Nephron progenitor cell (in vitro differentiated cells): ENCODE results near the gene SDK1.

Experiments used
- DNase-seq: peaks from one replicate; pipeline ENCODE4 v3.0.0; 2021
- H3K27ac Mint-ChIP-seq: 2 replicates; pipeline ENCODE4 v1.8.0; 2021; ENCODE audit warnings: mild to moderate bottlenecking, moderate library complexity, mixed read lengths
- H3K27me3 Mint-ChIP-seq: 2 replicates; pipeline ENCODE4 v1.8.0; 2021; ENCODE audit warnings: mild to moderate bottlenecking, low read depth, mixed read lengths; ENCODE audit not compliant: poor library complexity
- H3K36me3 Mint-ChIP-seq: 2 replicates; pipeline ENCODE4 v1.8.0; 2021; ENCODE audit warnings: low read depth, mixed read lengths
- H3K4me1 Mint-ChIP-seq: 2 replicates; pipeline ENCODE4 v1.8.0; 2021; ENCODE audit warnings: mixed read lengths
- H3K4me3 Mint-ChIP-seq: 2 replicates; pipeline ENCODE4 v1.8.0; 2021; ENCODE audit warnings: mild to moderate bottlenecking, moderate library complexity, mixed read lengths
- H3K9me3 Mint-ChIP-seq: 2 replicates; pipeline ENCODE4 v1.8.0; 2021; ENCODE audit warnings: mild to moderate bottlenecking, moderate library complexity, mixed read lengths
- CTCF ChIP-seq: fragments of 200-600 bp; sonication (generic); IDR thresholded peaks from 2 replicates; pipeline ENCODE4 v1.5.0; 2021; ENCODE audit warnings: antibody characterized with exemption

SDK1 gene

DNA sequence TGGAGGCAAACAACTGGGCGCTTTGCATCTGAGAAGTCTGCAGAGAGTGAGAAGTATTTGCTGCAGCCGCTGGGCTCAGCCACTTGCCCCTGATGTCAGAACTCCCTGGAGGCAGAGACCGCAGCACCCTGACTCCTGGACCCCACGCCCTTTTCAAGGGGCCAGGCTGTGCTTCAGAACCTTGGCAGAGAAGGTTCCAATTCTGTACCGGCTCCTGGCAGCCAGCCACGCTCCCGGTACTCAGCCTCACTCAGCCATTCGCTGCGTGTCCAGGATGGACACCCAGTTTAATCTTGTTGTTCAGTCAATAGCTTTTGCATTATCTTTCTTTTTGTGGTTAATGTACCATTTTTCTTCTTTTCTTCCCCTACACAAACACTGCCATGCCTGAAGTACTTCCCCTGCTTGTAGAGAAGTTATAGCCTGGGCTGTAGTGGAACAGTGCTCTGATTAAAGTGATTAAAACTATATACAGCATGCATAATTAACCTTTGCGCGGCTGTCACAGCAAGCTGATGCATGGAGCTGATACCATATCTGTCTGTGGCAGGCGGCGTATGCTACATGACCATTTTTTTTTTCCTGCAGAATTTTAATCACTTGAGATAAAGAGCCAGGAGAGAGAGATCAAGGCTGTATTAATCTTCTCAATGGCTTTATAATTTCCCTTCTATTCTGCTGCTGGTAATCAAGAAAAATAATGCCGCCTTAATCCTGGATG is 578.5 kb downstream of the SDK1 start:
- H3K4me3 Mint-ChIP-seq: no peak overlapping the region
- TF ChIP-seq CTCF: no peak
- DNase-seq: no peak
- peaks cover 4% of the 10 kb centered on the region for H3K4me1 Mint-ChIP-seq
- H3K27ac Mint-ChIP-seq: peak overlapping the region; percentile 48
- H3K36me3 Mint-ChIP-seq: peaks cover 2% of the 10 kb centered on the region
- peaks cover 15% of the 10 kb centered on the region for H3K9me3 Mint-ChIP-seq
- H3K27me3 Mint-ChIP-seq: peaks cover 2% of the 10 kb centered on the region

DNA sequence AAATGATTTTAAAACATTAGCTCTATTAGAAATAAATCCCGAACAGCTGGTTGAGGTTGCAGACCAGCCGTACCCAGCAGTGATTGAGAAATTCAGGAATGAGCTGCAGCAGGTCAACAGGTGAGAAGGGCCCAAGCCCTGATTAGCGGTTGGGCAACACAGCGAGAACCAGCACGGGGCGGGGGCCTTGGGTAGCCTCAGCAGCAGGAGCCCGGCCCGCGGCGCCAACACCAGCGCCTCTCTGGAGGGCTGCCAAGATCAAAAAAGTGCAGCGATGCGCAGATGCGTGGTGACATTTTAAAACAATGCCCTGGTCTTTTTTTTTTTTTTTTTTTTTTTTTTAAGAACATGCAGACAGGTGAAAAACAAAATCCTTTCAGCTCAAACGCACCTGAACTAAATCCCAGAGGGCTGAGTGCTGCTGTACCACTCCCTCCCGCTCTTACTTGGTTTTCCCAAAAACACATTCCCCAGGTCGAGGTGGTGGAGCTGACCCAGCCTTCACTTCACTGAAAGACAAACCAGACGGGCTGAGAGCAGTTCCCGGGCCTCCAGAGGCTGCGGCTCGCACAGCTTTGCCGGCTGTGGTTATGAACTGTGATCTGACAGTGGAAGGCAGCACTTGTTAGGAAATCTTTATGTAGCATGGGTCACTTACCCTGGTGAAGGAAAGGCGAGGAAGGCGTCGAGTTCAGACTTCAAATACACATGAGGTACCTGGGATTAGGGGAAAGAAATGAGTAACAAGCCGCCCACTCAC is 579.4 kb downstream of the SDK1 start:
- H3K9me3 Mint-ChIP-seq: peaks cover 6% of the 10 kb centered on the region
- no peak for TF ChIP-seq CTCF
- peak overlapping the region; percentile 48 for H3K27ac Mint-ChIP-seq
- H3K27me3 Mint-ChIP-seq: no peaks in the 10 kb centered on the region
- no peak overlapping the region for H3K4me3 Mint-ChIP-seq
- DNase-seq: no peak
- H3K4me1 Mint-ChIP-seq: peaks cover 4% of the 10 kb centered on the region
- H3K36me3 Mint-ChIP-seq: no peaks in the 10 kb centered on the region

- no peak for DNase-seq
- no peaks in the 10 kb centered on the region for H3K27me3 Mint-ChIP-seq
- H3K27ac Mint-ChIP-seq: no peak overlapping the region
- no peaks in the 10 kb centered on the region for H3K9me3 Mint-ChIP-seq
- H3K36me3 Mint-ChIP-seq: no peaks in the 10 kb centered on the region
- H3K4me3 Mint-ChIP-seq: no peak overlapping the region
- no peak for TF ChIP-seq CTCF
- peaks cover 4% of the 10 kb centered on the region for H3K4me1 Mint-ChIP-seq
These were observed 581.7 kb downstream of the SDK1 start for GRCh38 chr7:3882782-3883181.

DNA sequence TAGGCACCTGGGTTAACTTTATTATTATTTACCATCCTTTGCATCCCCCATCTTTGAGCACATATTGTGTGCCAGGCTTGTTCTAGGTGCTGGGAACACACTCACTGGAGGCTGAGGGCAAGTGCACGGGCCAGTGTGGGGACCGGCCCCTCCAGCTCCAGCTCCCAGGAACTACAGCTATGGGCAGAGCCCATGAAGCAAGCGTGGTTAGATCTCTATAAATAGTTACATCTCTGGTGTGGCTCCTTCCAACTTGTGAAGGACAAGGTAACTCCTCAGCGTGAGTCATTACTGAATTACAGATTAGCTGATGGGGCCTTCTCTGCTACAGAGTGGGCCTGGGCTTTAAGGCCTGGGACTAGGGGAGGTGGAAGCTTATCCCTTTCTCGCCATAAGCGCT is 583.5 kb downstream of the SDK1 start:
- Mint-ChIP-seq H3K36me3 (no peaks in the 10 kb centered on the region), H3K9me3 (no peaks in the 10 kb centered on the region), H3K4me1 (peaks cover 4% of the 10 kb centered on the region), H3K4me3 (no peak overlapping the region), H3K27ac (no peak overlapping the region), H3K27me3 (no peaks in the 10 kb centered on the region)
- TF ChIP-seq CTCF: no peak
- no peak for DNase-seq

DNA sequence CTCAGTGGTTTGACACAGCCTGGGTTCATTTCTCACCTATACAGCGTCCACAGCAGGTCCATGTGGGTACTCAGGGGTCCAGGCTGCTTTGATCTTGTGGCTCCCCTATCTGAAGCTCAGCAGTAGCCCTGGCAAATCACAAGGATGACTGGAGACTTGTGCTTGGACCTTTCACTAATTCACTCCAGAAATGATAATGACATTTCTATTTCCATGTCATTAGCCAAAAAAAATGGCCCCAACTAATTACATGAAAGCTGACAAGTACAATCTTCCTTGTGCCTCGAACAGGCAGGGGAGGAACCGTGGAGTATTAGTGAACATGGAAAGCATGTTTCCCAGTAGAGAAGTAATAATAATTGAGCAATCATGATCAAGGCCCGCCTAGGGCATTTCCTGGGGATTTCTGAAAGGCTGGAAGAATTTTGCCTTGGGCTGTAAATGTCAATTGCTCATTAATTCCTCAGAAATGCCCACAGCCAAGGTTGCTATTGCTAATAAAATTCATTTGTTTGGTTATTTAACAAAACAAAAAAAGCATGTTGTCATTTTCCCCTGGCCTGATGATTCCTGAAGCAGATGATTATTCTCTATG is 586.1 kb downstream of the SDK1 start:
- Mint-ChIP-seq H3K9me3 (no peaks in the 10 kb centered on the region), H3K4me1 (no peaks in the 10 kb centered on the region), H3K4me3 (no peak overlapping the region), H3K27ac (no peak overlapping the region), H3K36me3 (no peaks in the 10 kb centered on the region), H3K27me3 (peaks cover 8% of the 10 kb centered on the region)
- TF ChIP-seq CTCF: no peak
- no peak for DNase-seq
